ENCODE data around the gene SFTA2. TPM values are rescaled to one million over a fixed set of nuclear protein-coding genes. Genes with fewer than 3 reads are reported as not detected.

SFTA2 gene
- total and polyA plus RNA-seq, 2 of the 8 experiments (the other 6 are each of a cell fraction or from before 2014, with no cell fraction given) = not detected

- ChIA-PET POLR2A (ENCODE audit: partially characterized antibody) (interaction anchor here (0.9 to 5.4 kb wide), 5 partner anchors 10 to 98 kb away, joined by 3 to 22 read pairs (median 4); partner anchors contain the start of genes DDR1 and VARS2), CTCF (ENCODE audit: partially characterized antibody) (interaction anchor here (1.0 to 4.1 kb wide), 5 partner anchors 9 to 170 kb away, joined by 3 to 9 read pairs (median 4); no protein-coding TSS in a partner anchor)
- Histone ChIP-seq H2BK120ac (replicated peaks; ENCODE audit: low read depth, low read length) (no peak overlapping the region), H3K56ac (replicated peaks; ENCODE audit: insufficient read length, low read depth, low read length) (no peak overlapping the region), H3K27me3 (replicated peaks in 1 of 4; ENCODE audit: control insufficient read depth in 3 of 4, extremely low read depth in 1 of 4, insufficient read depth in 3 of 4, low read length in 3 of 4) (no peaks in the 10 kb centered on the region), H4K5ac (ENCODE audit: insufficient read length, low read depth, low read length) (no peak overlapping the region), H2BK5ac (ENCODE audit: low read depth, low read length) (no peak overlapping the region), H3K79me1 (ENCODE audit: low read depth, low read length) (0 out of 2 replicates have a peak, but pooled peaks cover 2% of the 10 kb centered on the region), H4K8ac (ENCODE audit: extremely low read depth, insufficient read depth, low read length) (no peak overlapping the region), H3K79me2 (ENCODE audit: control insufficient read depth in 1 of 2, insufficient read depth in 2 of 2, low read length in 2 of 2) (no peaks in the 10 kb centered on the region), H4K20me1 (replicated peaks in 1 of 2; ENCODE audit: control insufficient read depth in 1 of 2, insufficient read depth in 2 of 2, low read length in 2 of 2) (no peaks in the 10 kb centered on the region), H3K36me3 (ENCODE audit: control insufficient read depth in 2 of 4, insufficient read depth in 4 of 4, low read length in 3 of 4) (peaks cover 11 to 25% (median 22%) of the 10 kb centered on the region in 4 experiments), H3K4me3 (ENCODE audit: extremely low read depth in 1 of 4, insufficient read depth in 2 of 4, low read depth in 3 of 4, low read length in 4 of 4) (no peak overlapping the region), H3K18ac (ENCODE audit: extremely low read depth, low read length) (no peak overlapping the region), H4K91ac (replicated peaks; ENCODE audit: insufficient read length, low read length) (no peak overlapping the region), H3K4me1 (replicated peaks in 1 of 4; ENCODE audit: control insufficient read depth in 3 of 4, insufficient read depth in 4 of 4, low read length in 3 of 4) (0 out of 7 replicates have a peak, but pooled peaks cover 0 to 2% (median 0%) of the 10 kb centered on the region in 4 experiments), H3K23ac (ENCODE audit: insufficient read length) (no peak overlapping the region), H2BK20ac (ENCODE audit: low read length) (no peak overlapping the region), H2AFZ (ENCODE audit: low read length) (no peak overlapping the region), H2AK5ac (ENCODE audit: low read depth, low read length) (no peak overlapping the region), H3K4me2 (ENCODE audit: insufficient read depth in 1 of 2, low read depth in 2 of 2, low read length in 2 of 2) (no peak overlapping the region), H2BK15ac (ENCODE audit: low read length) (no peak overlapping the region), H3K23me2 (ENCODE audit: low read depth, low read length) (no peaks in the 10 kb centered on the region; the same call in 1 of the 2 replicates), H2BK12ac (ENCODE audit: low read depth, low read length) (0 out of 2 replicates have a peak overlapping the region, but pooled peaks have one; percentile 60), H3K9ac (replicated peaks in 1 of 4; ENCODE audit: extremely low read depth in 1 of 4, low read depth in 3 of 4, low read length in 3 of 4) (no peak overlapping the region), H3K4ac (replicated peaks; ENCODE audit: insufficient read length, low read depth, low read length) (no peak overlapping the region), H3K9me3 (ENCODE audit: insufficient read depth in 2 of 2, low read depth in 1 of 2, low read length in 1 of 2) (no peaks in the 10 kb centered on the region), H3K14ac (ENCODE audit: insufficient read length) (no peak overlapping the region), H3K27ac (ENCODE audit: low read depth, low read length) (no peak overlapping the region)
- WGBS, 2 experiments (ENCODE audit: extremely low coverage in 1 of 2, insufficient coverage in 1 of 2, insufficient read length in 1 of 2, insufficient replicate concordance in 2 of 2, low coverage in 1 of 2, low lambda C conversion rate in 2 of 2, missing lambda C conversion rate in 1 of 2) = 82% methylated on average over 5 of the region's 5 CpGs; no CpG with 5 or more reads in 1 of the 2 experiments
- no peak for FAIRE-seq
- DNase-seq (ENCODE audit: low read depth in 1 of 2, low spot score in 2 of 2) = no peak
- no peak for TF ChIP-seq RNF2 (IDR thresholded peaks at IDR 0.05; ENCODE audit: borderline replicate concordance, low read depth, low read length, missing control alignments, poor library complexity, severe bottlenecking)
- TF ChIP-seq ZNF274 (IDR thresholded peaks at IDR 0.05; ENCODE audit: borderline replicate concordance, extremely low read depth, low read length) = no peak
- no peak for TF ChIP-seq FOSL1 (IDR thresholded peaks at IDR 0.05; ENCODE audit: insufficient read depth, low read depth, low read length)
- no peak for TF ChIP-seq SRF (IDR thresholded peaks at IDR 0.05; ENCODE audit: low read depth, low read length)
- no peak for TF ChIP-seq JUND (IDR thresholded peaks at IDR 0.05; ENCODE audit: low read length)
- no peak for TF ChIP-seq PHF8 (conservative IDR thresholded peaks at IDR 0.05; ENCODE audit: low read depth, low read length)
- no peak for TF ChIP-seq TCF12 (IDR thresholded peaks at IDR 0.05; ENCODE audit: low read depth, low read length)
- TF ChIP-seq CHD2 (IDR thresholded peaks at IDR 0.05; ENCODE audit: low read length) = no peak
- no peak for TF ChIP-seq SAP30 (IDR thresholded peaks at IDR 0.05; ENCODE audit: insufficient read depth, insufficient replicate concordance, low read length)
- TF ChIP-seq CREB1 (IDR thresholded peaks at IDR 0.05) = no peak
- TF ChIP-seq TAF7 (optimal IDR thresholded peaks at IDR 0.05; ENCODE audit: borderline replicate concordance, low read depth, low read length) = no peak
- TF ChIP-seq SIRT6 (IDR thresholded peaks at IDR 0.05; ENCODE audit: low read length) = no peak
- no peak for TF ChIP-seq NANOG (IDR thresholded peaks at IDR 0.05; ENCODE audit: insufficient read depth, low read depth, low read length, poor library complexity, severe bottlenecking)
- TF ChIP-seq KDM5A (IDR thresholded peaks at IDR 0.05; ENCODE audit: low read length) = no peak
Measured at GRCh38 chr6:30902709-30903108, 29.3 kb downstream of the SFTA2 start.
